T-cell (primary cell): ENCODE data around the gene SOX6. TPM values are rescaled to one million over a fixed set of nuclear protein-coding genes. Genes with fewer than 3 reads are reported as not detected.

Experiments used
- ATAC-seq, 4 experiments: fragments of 200-7000 bp in 3 of 4; fragments of 150-1000 bp in 1 of 4; cut with Tn5 transposase; replicated peaks in 1 of 4; 1 replicate in 3 of 4; 2 replicates in 1 of 4; pipeline ENCODE4 v1.10.0; 2021; ENCODE audit warnings: moderate library complexity in 3 of 4, mild to moderate bottlenecking in 2 of 4, moderate number of reproducible peaks in 1 of 4
- CTCF ChIA-PET, 2 donors: fragments of 300-600 bp; sonication (Branson Sonifier 250); formaldehyde crosslinking; loops; one replicate each; lab custom pipeline; 2022; ENCODE audit warnings: antibody characterized with exemption in 2 of 2; lab: Charles Lee
- POLR2A ChIA-PET, 2 donors: fragments of 300-600 bp; sonication (Branson Sonifier 250); formaldehyde crosslinking; loops; one replicate each; lab custom pipeline; 2022; ENCODE audit warnings: antibody characterized with exemption in 2 of 2; lab: Charles Lee
- DNase-seq, 35 experiments: peaks; one replicate each; pipeline versions ENCODE4 v3.0.0 to v3.0.0-alpha.2; 2013 to 2023
- H3K27ac ChIP-seq: one replicate; pipeline ENCODE4 v1.5.1; 2013; ENCODE audit warnings: low read length
- H3K27me3 ChIP-seq, 2 experiments: replicated peaks in 1 of 2; 1 replicate in 1 of 2; 2 replicates in 1 of 2; pipeline versions ENCODE4 v1.6.1 to v1.7.0; 2013; ENCODE audit warnings: low read length in 1 of 2, mixed read lengths in 1 of 2; ENCODE audit not compliant: control insufficient read depth in 2 of 2, insufficient read depth in 2 of 2; ENCODE audit errors: extremely low read depth in 1 of 2
- H3K36me3 ChIP-seq, 2 donors: 1 replicate in 1 of 2; 2 replicates in 1 of 2; pipeline versions ENCODE4 v1.6.1 to v1.7.0; 2013; ENCODE audit warnings: low read length in 1 of 2; ENCODE audit not compliant: control insufficient read depth in 2 of 2, insufficient read depth in 1 of 2; ENCODE audit errors: extremely low read depth in 1 of 2
- H3K4me1 ChIP-seq, 2 experiments: 1 replicate in 1 of 2; 2 replicates in 1 of 2; pipeline versions ENCODE4 v1.6.1 to v1.7.0; 2013; ENCODE audit warnings: low read length in 2 of 2, mixed read lengths in 1 of 2; ENCODE audit not compliant: insufficient read depth in 2 of 2, control insufficient read depth in 1 of 2; ENCODE audit errors: extremely low read depth in 1 of 2
- H3K4me3 ChIP-seq, 2 donors: 1 replicate in 1 of 2; 2 replicates in 1 of 2; pipeline versions ENCODE4 v1.5.1 to v1.7.0; 2013; ENCODE audit warnings: mild to moderate bottlenecking in 2 of 2, low read length in 1 of 2, moderate library complexity in 1 of 2; ENCODE audit not compliant: control insufficient read depth in 1 of 2; ENCODE audit errors: extremely low read depth in 1 of 2
- H3K9me3 ChIP-seq: 2 replicates; pipeline ENCODE4 v1.7.0; 2013
- H3K27ac Mint-ChIP-seq, 2 donors: one replicate each; pipeline ENCODE4 v1.8.0; 2020 to 2021; ENCODE audit warnings: mild to moderate bottlenecking in 2 of 2, mixed read lengths in 2 of 2
- H3K27me3 Mint-ChIP-seq, 2 donors: one replicate each; pipeline ENCODE4 v1.8.0; 2021 to 2022; ENCODE audit warnings: mixed read lengths in 2 of 2
- H3K36me3 Mint-ChIP-seq: one replicate; pipeline ENCODE4 v1.8.0; 2021; ENCODE audit warnings: mixed read lengths
- H3K4me1 Mint-ChIP-seq, 3 donors: one replicate each; pipeline ENCODE4 v1.8.0; 2020 to 2022; ENCODE audit warnings: mixed read lengths in 3 of 3, mild to moderate bottlenecking in 1 of 3
- H3K4me3 Mint-ChIP-seq, 3 donors: one replicate each; pipeline ENCODE4 v1.8.0; 2020 to 2022; ENCODE audit warnings: mild to moderate bottlenecking in 3 of 3, mixed read lengths in 3 of 3, moderate library complexity in 3 of 3
- H3K9me3 Mint-ChIP-seq, 3 donors: one replicate each; pipeline ENCODE4 v1.8.0; 2020 to 2022; ENCODE audit warnings: mixed read lengths in 3 of 3
- WGBS: methylation state at CpG from one replicate; pipeline ENCODE4 v1.1.5; 2013; ENCODE audit warnings: missing lambda C conversion rate; ENCODE audit not compliant: insufficient coverage; 5-methylcytosine and 5-hydroxymethylcytosine counted together
- total RNA-seq, 35 experiments: library from RNA in 6 of 35; stranded (reverse) in 6 of 35; fragments of 120-200 nt in 1 of 35; gene quantifications; one replicate each; pipeline versions ENCODE4 v1.2.1 to v1.2.4 and lab custom pipeline; 2013 to 2026

Gene SOX6
- total RNA-seq, 5 donors from 2014 or later (not counting 1 experiment from before 2014, with no cell fraction given) = 0.16 TPM; not detected in 4

GRCh38 chr11:15985127-15985859 is 371.1 kb downstream of the SOX6 start:
- no peaks in the 10 kb centered on the region for H3K27me3 Mint-ChIP-seq
- no CpG with 5 or more reads among the region's 1 CpG for WGBS
- Histone ChIP-seq H3K9me3 (no peaks in the 10 kb centered on the region), H3K27me3 (no peaks in the 10 kb centered on the region), H3K27ac (no peak overlapping the region), H3K4me1 (no peaks in the 10 kb centered on the region), H3K36me3 (no peaks in the 10 kb centered on the region), H3K4me3 (no peak overlapping the region)
- no peak overlapping the region for H3K27ac Mint-ChIP-seq
- ChIA-PET CTCF (no interaction called here), POLR2A (no interaction called here)
- no peaks in the 10 kb centered on the region for H3K36me3 Mint-ChIP-seq
- ATAC-seq (no peak), DNase-seq (no peak)
- no peak overlapping the region for H3K4me3 Mint-ChIP-seq
- H3K9me3 Mint-ChIP-seq = no peaks in the 10 kb centered on the region
- no peaks in the 10 kb centered on the region for H3K4me1 Mint-ChIP-seq

- no peaks in the 10 kb centered on the region for H3K4me1 Mint-ChIP-seq
- no peak overlapping the region for H3K4me3 Mint-ChIP-seq
- H3K4me1 ChIP-seq = no peaks in the 10 kb centered on the region
- ChIA-PET POLR2A (no interaction called here), CTCF (no interaction called here)
- no peak overlapping the region for H3K4me3 ChIP-seq
- ATAC-seq (no peak), DNase-seq (no peak)
- no peak overlapping the region for H3K27ac Mint-ChIP-seq
- no peaks in the 10 kb centered on the region for H3K9me3 Mint-ChIP-seq
- no peaks in the 10 kb centered on the region for H3K36me3 Mint-ChIP-seq
- no peaks in the 10 kb centered on the region for H3K36me3 ChIP-seq
- no peaks in the 10 kb centered on the region for H3K27me3 ChIP-seq
- no CpG with 5 or more reads among the region's 1 CpG for WGBS
- H3K9me3 ChIP-seq = no peaks in the 10 kb centered on the region
- H3K27ac ChIP-seq = no peak overlapping the region
- H3K27me3 Mint-ChIP-seq = no peaks in the 10 kb centered on the region
Observed at GRCh38 chr11:15981292-15981691, 375.1 kb downstream of the SOX6 start.

- Histone ChIP-seq H3K9me3 (no peaks in the 10 kb centered on the region), H3K27me3 (no peaks in the 10 kb centered on the region), H3K4me1 (no peaks in the 10 kb centered on the region), H3K4me3 (no peak overlapping the region), H3K36me3 (no peaks in the 10 kb centered on the region), H3K27ac (no peak overlapping the region)
- 78% methylated on average over 4 of the region's 4 CpGs for WGBS
- DNase-seq = no peak
- POLR2A ChIA-PET = no interaction called here
- no peak overlapping the region for H3K4me3 Mint-ChIP-seq
- H3K27ac Mint-ChIP-seq = no peak overlapping the region
- no peak for ATAC-seq
- no peaks in the 10 kb centered on the region for H3K36me3 Mint-ChIP-seq
- no peaks in the 10 kb centered on the region for H3K27me3 Mint-ChIP-seq
- no peaks in the 10 kb centered on the region for H3K4me1 Mint-ChIP-seq
- CTCF ChIA-PET = no interaction called here
- H3K9me3 Mint-ChIP-seq = no peaks in the 10 kb centered on the region
Observed at GRCh38 chr11:15977116-15977515, 379.2 kb downstream of the SOX6 start.

- H3K9me3 Mint-ChIP-seq = no peaks in the 10 kb centered on the region
- ATAC-seq (no peak), DNase-seq (no peak)
- ChIA-PET CTCF (interaction anchor here in 1 of 2 donors (0.6 kb wide), 1 partner anchor 14 kb away, joined by 3 read pairs; no protein-coding TSS in a partner anchor), POLR2A (no interaction called here)
- H3K4me1 ChIP-seq = no peaks in the 10 kb centered on the region
- H3K4me3 Mint-ChIP-seq = no peak overlapping the region
- H3K4me3 ChIP-seq = no peak overlapping the region
- no peak overlapping the region for H3K27ac Mint-ChIP-seq
- no peaks in the 10 kb centered on the region for H3K36me3 Mint-ChIP-seq
- H3K4me1 Mint-ChIP-seq = no peaks in the 10 kb centered on the region
- H3K36me3 ChIP-seq = no peaks in the 10 kb centered on the region
- H3K9me3 ChIP-seq = no peaks in the 10 kb centered on the region
- no peaks in the 10 kb centered on the region for H3K27me3 ChIP-seq
- H3K27me3 Mint-ChIP-seq = no peaks in the 10 kb centered on the region
- H3K27ac ChIP-seq = no peak overlapping the region
- 79% methylated on average over 2 of the region's 7 CpGs for WGBS
Observed at GRCh38 chr11:15976433-15977045, 379.8 kb downstream of the SOX6 start.

DNA sequence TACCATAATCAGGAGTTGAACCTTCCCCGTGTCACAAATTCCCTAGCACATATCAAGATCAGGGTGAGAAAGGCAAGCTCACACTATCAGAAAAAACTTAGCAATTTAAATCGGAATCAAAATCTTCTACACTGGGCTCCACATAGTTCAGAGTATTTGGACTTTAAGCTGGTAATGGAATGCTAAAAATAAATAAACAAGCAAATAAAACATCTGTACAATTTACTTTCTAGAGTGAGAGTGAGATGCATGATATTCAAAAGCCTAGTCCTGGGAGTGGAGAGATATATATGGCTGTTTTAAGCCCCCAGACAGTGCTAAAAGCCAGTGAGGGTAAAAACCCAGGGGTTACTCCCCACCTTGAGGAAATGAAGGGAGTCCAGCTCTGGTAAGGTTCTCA is 380.6 kb downstream of the SOX6 start:
- ATAC-seq = no peak
- H3K9me3 Mint-ChIP-seq = no peaks in the 10 kb centered on the region
- Histone ChIP-seq H3K9me3 (no peaks in the 10 kb centered on the region), H3K4me3 (no peak overlapping the region), H3K36me3 (no peaks in the 10 kb centered on the region), H3K4me1 (no peaks in the 10 kb centered on the region), H3K27me3 (no peaks in the 10 kb centered on the region), H3K27ac (no peak overlapping the region)
- DNase-seq = no peak
- ChIA-PET CTCF (no interaction called here), POLR2A (no interaction called here)
- no peak overlapping the region for H3K4me3 Mint-ChIP-seq
- H3K4me1 Mint-ChIP-seq = no peaks in the 10 kb centered on the region
- WGBS = no CpG with 5 or more reads among the region's 2 CpGs
- H3K27me3 Mint-ChIP-seq = no peaks in the 10 kb centered on the region
- no peak overlapping the region for H3K27ac Mint-ChIP-seq
- H3K36me3 Mint-ChIP-seq = no peaks in the 10 kb centered on the region

DNA sequence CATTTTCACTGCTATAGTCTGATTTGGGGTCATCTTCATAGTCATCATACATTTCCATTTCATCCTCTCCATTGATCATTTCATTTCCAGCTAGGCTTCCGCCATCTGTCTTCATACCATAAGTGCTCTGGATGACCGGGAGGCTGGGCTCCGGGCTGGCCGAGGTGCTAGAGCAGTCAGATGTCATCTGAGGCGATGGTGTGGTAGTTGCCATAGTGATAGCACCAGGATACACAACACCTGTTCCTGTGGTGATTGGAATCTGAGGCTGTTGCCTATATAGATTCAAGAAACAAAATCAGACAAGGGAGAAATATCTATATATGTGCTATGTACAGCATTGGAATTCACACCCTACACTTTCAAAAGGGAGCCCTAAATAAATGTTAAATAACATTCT is 383.5 kb downstream of the SOX6 start:
- no peaks in the 10 kb centered on the region for H3K4me1 Mint-ChIP-seq
- Histone ChIP-seq H3K27me3 (no peaks in the 10 kb centered on the region), H3K4me1 (no peaks in the 10 kb centered on the region), H3K4me3 (no peak overlapping the region), H3K36me3 (no peaks in the 10 kb centered on the region), H3K27ac (no peak overlapping the region), H3K9me3 (no peaks in the 10 kb centered on the region)
- DNase-seq (no peak), ATAC-seq (no peak)
- no peak overlapping the region for H3K4me3 Mint-ChIP-seq
- no peak overlapping the region for H3K27ac Mint-ChIP-seq
- CTCF ChIA-PET = no interaction called here
- no peaks in the 10 kb centered on the region for H3K27me3 Mint-ChIP-seq
- POLR2A ChIA-PET = no interaction called here
- H3K9me3 Mint-ChIP-seq = no peaks in the 10 kb centered on the region
- WGBS = no CpG with 5 or more reads among the region's 5 CpGs
- no peaks in the 10 kb centered on the region for H3K36me3 Mint-ChIP-seq
